VCaP (cell line): ENCODE data around the gene SLC29A3.

Experiments used
- H3K27ac ChIP-seq: fragments of 450-650 bp; 2 replicates; pipeline ENCODE4 v1.5.1; 2017
- TF ChIP-seq, protein P1 (sequence below): fragments of 450-650 bp; conservative IDR thresholded peaks from 2 replicates; pipeline ENCODE4 v1.5.1; 2017; ENCODE audit warnings: mild to moderate bottlenecking, moderate library complexity

Gene SLC29A3

DNA sequence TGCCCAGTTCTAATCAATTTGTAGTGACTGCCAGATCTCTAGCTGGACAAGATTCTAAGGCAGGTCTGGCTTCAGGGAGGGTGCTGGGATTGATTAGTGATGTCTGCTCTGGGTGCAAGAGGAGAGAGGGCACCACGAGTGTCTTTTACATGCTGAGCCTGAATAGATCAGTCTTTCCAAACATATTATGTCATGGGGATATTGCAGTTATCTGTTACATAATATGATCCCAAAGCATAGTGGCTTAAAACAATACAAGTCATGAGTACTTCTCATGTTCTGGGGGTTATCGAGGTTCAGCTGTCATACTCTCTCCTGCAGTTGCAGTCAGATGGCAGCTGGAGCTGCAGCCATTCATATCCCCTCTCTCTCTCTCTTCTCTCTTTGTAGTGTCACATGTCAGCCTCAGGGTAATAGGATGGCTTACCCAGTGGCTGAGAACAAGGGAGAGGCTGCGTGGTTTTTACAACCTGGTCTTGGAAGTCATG is 26.0 kb downstream of the SLC29A3 start:
- H3K27ac ChIP-seq: no peak overlapping the region
- TF ChIP-seq, protein P1, sequence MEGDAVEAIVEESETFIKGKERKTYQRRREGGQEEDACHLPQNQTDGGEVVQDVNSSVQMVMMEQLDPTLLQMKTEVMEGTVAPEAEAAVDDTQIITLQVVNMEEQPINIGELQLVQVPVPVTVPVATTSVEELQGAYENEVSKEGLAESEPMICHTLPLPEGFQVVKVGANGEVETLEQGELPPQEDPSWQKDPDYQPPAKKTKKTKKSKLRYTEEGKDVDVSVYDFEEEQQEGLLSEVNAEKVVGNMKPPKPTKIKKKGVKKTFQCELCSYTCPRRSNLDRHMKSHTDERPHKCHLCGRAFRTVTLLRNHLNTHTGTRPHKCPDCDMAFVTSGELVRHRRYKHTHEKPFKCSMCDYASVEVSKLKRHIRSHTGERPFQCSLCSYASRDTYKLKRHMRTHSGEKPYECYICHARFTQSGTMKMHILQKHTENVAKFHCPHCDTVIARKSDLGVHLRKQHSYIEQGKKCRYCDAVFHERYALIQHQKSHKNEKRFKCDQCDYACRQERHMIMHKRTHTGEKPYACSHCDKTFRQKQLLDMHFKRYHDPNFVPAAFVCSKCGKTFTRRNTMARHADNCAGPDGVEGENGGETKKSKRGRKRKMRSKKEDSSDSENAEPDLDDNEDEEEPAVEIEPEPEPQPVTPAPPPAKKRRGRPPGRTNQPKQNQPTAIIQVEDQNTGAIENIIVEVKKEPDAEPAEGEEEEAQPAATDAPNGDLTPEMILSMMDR: no peak

DNA sequence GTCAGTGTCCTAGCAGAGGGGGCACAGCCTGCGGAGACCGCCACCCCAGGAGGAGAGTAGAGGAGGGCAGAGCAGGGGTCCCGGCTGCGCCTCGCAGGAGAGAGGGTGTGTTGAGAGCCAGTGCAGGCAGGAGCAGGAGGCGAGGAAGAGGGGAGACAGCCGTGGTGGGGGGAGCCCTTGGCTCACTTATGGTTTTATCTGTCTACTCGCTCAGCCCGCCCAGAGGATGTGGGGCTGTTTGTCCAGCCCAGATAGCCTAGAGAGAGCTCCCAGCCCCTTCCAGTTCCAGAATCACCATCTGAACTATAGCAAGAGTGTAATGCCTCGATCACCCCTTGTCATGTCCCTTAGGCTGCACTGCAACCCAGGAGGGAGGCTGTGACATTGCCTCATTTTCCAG is 26.6 kb downstream of the SLC29A3 start:
- TF ChIP-seq, protein P1: no peak
- no peak overlapping the region for H3K27ac ChIP-seq

DNA sequence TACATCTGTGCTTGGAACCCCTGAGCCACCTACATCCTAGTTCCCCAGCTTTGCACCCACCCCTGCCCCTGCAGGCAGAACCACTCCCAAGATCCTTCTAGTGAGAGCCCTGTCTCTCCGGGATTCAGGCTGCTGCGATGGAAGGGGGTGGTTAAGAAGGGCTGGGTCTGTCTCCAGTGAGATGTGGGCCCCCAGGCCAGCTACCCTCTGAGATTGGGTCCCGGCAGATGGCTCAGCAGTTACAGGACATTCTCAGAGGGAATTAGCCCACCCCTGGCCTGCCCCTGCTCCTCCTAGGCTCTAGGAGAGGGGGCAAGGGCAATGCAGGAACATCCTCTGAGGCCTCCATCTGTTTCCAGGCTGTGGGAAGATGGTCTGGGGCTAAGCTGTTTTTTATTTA is 27.7 kb downstream of the SLC29A3 start:
- TF ChIP-seq, protein P1: no peak

DNA sequence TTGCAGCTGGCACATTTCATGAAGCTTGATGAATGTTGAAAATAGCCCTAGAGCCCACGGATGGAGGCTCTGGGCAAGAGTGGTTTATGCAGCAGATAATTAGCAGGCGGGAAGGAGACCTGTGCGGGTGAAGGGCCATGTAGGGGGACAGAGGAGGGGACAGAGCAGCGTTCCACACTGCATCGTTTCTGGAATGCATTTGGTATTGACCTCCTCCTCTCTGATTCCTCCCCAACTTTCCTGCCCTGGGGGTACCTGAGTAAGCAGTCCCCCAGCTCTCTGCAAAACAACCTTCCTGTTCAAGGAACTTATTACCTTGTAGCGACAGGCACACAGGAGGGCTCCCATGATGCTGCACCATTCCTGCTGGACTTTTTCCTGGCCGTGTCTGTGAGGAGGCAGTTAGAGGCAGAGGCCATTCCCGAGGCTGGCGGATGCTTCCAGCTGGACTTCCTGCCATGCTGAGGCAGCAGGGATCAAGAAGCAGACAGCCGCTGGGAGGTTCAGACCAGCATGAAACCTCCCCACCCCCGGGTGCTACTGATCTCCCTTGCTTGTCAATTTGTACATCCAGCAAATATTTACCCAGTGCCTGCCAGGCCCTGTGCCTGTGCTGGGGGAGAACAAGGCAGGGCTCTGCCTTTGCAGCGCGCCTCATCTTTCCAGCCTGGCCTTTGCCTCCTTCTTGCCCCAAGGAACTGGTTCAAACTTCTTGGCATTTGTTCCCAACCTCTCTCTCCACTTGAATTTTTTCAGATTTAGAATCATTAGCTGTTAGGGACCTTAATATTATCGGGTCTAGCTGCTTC is 28.7 kb downstream of the SLC29A3 start:
- TF ChIP-seq, protein P1: no peak
- H3K27ac ChIP-seq: peak overlapping the region; percentile 51

More for the DNA sequence above, 27.7 kb downstream of the SLC29A3 start:
- peak overlapping the region; percentile 51; the same call in 1 of the 2 replicates for H3K27ac ChIP-seq

DNA sequence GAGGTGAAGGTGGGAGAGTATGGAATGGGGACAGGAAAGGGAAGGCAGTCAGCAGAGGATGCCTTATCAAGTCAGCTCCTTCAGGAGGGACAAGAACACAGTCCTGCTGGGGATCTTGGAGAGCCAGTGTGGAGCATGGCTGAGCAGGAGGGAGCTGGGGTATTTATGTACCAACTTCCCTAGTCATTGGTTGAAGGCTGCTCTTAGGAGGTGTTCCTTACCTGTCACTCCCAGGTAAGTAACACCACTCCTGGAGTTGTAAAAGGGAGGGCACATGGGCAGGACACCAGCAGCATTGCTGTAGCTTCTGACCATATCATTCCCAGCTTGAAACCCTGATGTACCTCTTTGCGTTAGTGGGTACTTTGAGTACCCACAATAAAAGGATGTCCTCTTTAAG is 29.8 kb downstream of the SLC29A3 start:
- TF ChIP-seq, protein P1: no peak
- peak overlapping the region; percentile 51; the same call in 1 of the 2 replicates for H3K27ac ChIP-seq

DNA sequence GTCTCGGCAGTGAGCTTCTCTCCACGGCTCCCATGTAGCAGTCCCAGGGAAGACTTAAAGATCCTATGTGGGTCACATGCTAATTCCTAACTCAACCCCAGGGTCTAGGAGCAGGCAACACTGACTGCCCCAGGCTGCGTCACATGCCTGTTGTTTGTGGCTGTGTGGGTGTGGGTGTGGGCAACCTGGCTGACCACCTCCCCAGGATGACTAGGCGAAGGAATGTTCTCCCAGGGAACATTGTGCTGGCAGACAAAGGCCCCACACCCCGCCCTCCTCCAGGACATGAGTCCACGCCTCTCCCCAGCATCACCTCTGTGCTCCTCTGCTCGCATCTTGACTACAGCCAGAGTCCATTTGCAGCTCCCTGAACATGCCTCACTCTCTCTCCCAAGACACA is 30.3 kb downstream of the SLC29A3 start:
- no peak overlapping the region for H3K27ac ChIP-seq
- TF ChIP-seq, protein P1: no peak

DNA sequence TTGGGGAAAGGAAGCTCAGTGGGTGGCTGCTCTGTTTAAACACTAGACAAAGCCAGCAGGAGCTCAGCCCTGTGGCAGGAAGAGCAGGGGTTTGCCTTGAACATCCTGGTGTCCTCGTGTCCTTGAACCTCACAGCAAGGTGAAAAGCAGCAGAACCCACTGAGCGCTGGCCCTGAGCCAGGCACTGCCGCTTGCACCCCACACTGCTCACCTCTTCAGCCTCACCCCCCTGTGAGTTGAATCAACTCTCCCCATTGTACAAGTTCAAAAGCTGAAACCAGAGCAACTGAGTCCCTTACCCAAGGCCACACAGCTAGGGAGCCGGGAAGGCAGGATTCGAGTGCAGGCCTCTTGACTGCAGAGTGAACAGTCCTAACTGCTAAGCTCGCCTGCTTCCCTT is 32.0 kb downstream of the SLC29A3 start:
- TF ChIP-seq, protein P1: no peak
- H3K27ac ChIP-seq: no peak overlapping the region
